MM.1S (cell line): ENCODE results near the gene OBSCN.

Experiments used
- EZH2 ChIP-seq: fragments of 300-600 bp; sonication (generic); optimal IDR thresholded peaks from 2 replicates; pipeline ENCODE3; 2017; ENCODE audit warnings: low read depth, mild to moderate bottlenecking, antibody characterized with exemption, low read length, mixed read lengths
- EZH2phosphoT487 ChIP-seq: fragments of 300-600 bp; sonication (generic); IDR thresholded peaks from 2 replicates; pipeline ENCODE4 v1.6.1; 2018; ENCODE audit warnings: antibody characterized with exemption, low read length
- TF ChIP-seq, protein P1 (sequence below): fragments of 300-600 bp; sonication (generic); IDR thresholded peaks from 2 replicates; pipeline ENCODE4 v1.5.1; 2016; ENCODE audit warnings: antibody characterized with exemption, low read length, mixed read lengths

GRCh38 chr1:228207851-228208821 is at the start of gene OBSCN:
- TF ChIP-seq, protein P1, sequence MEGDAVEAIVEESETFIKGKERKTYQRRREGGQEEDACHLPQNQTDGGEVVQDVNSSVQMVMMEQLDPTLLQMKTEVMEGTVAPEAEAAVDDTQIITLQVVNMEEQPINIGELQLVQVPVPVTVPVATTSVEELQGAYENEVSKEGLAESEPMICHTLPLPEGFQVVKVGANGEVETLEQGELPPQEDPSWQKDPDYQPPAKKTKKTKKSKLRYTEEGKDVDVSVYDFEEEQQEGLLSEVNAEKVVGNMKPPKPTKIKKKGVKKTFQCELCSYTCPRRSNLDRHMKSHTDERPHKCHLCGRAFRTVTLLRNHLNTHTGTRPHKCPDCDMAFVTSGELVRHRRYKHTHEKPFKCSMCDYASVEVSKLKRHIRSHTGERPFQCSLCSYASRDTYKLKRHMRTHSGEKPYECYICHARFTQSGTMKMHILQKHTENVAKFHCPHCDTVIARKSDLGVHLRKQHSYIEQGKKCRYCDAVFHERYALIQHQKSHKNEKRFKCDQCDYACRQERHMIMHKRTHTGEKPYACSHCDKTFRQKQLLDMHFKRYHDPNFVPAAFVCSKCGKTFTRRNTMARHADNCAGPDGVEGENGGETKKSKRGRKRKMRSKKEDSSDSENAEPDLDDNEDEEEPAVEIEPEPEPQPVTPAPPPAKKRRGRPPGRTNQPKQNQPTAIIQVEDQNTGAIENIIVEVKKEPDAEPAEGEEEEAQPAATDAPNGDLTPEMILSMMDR, result no peak
- TF ChIP-seq EZH2 (no peak), EZH2phosphoT487 (no peak)
